Measurements from ENCODE around the gene PKP1.

PKP1 gene

GRCh38 chr1:201295861-201296260 lies 12.6 kb downstream of the PKP1 start:
- H3K4me1 ChIP-seq (ENCODE audit: control insufficient read depth, insufficient read depth, low read length), result no peaks in the 10 kb centered on the region; the same call in 1 of the 2 replicates
- no peaks in the 10 kb centered on the region for H3K36me3 ChIP-seq (ENCODE audit: control insufficient read depth, insufficient read depth, low read length)
- no peak overlapping the region for H3K27ac ChIP-seq (ENCODE audit: low read depth, low read length)
- H3K9ac ChIP-seq (ENCODE audit: low read length), result no peak overlapping the region
- no peaks in the 10 kb centered on the region for H3K9me3 ChIP-seq (ENCODE audit: control insufficient read depth, insufficient read depth, low read depth, low read length)
- peaks cover 5% of the 10 kb centered on the region; the same call in 1 of the 2 replicates for H3K27me3 ChIP-seq (ENCODE audit: control insufficient read depth, insufficient read depth, low read length)
- no peak overlapping the region for H3K4me3 ChIP-seq (ENCODE audit: low read depth, low read length)

DNA sequence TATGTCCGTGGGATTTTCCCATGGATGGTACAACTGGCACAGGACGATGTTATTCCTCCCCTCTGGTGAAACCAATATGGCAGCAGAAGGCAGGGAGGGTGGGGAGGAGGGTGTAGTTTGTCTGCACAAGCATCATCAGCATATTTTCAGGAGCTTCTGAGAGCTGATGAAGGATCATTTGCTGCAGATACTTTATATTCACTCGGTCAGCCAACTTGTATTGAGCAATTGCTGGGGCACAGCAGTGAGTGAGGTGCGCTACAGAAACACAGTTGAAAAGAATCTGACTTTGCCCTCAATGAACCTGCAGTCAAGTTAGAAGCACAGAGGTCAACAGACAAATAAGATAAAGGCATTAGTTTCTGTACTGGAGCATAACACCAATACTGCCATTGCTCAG lies 13.0 kb downstream of the PKP1 start:
- Histone ChIP-seq H3K4me3 (ENCODE audit: low read depth, low read length) (no peak overlapping the region), H3K4me1 (ENCODE audit: control insufficient read depth, insufficient read depth, low read length) (no peaks in the 10 kb centered on the region; the same call in 1 of the 2 replicates), H3K9ac (ENCODE audit: low read length) (no peak overlapping the region), H3K27me3 (ENCODE audit: control insufficient read depth, insufficient read depth, low read length) (peaks cover 5% of the 10 kb centered on the region; the same call in 1 of the 2 replicates), H3K27ac (ENCODE audit: low read depth, low read length) (no peak overlapping the region), H3K36me3 (ENCODE audit: control insufficient read depth, insufficient read depth, low read length) (no peaks in the 10 kb centered on the region), H3K9me3 (ENCODE audit: control insufficient read depth, insufficient read depth, low read depth, low read length) (no peaks in the 10 kb centered on the region)

DNA sequence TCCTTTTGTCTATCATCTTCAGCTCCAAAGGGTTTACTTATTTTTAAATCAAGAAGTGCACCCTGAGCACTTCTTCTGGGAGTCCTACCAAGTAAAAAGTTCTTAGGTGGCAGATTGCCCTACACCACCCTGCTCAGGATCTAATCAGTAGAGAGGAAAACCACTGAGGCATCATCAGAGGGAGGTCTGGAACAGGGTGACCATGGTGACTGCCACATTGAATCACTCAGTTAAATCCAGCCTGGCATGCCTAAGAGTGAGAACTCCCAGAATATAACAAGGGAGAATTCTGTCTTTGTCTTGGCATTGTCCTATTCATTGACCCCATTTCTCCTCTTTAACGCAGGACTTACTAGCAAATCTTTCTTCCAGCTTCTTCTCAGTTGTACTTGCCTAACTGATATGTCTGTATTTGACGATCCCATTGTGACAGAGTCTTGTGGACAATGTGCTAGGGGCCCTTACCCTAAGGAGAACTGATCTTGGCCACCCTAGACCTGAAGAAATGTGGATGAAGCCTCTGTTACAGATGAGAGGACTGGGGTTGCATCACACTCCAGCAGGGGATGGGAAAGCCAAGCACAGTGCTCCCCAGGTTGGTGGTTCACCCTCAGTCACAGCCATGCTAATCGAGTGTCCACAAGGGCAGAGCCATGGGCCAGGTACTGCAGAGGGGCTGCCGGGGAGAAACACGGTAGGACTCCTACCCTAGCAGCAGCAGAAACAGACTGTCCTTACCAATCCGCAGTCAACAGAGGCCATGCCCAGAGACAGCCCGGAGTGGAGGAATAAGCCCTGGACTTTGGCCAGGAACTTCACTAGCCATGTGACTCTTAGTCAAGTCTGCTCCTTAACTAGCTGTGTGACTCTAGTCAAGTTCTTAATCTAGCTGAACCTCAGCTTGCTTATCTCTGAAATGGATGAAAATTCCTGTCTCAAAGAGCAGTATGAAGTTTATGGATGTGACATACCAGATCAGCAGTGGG lies 15.4 kb downstream of the PKP1 start:
- H3K36me3 ChIP-seq (ENCODE audit: control insufficient read depth, insufficient read depth, low read length), result no peaks in the 10 kb centered on the region
- H3K4me3 ChIP-seq (ENCODE audit: low read depth, low read length), result no peak overlapping the region
- H3K27me3 ChIP-seq (ENCODE audit: control insufficient read depth, insufficient read depth, low read length), result peaks cover 2% of the 10 kb centered on the region; the same call in 1 of the 2 replicates
- H3K9me3 ChIP-seq (ENCODE audit: control insufficient read depth, insufficient read depth, low read depth, low read length), result no peaks in the 10 kb centered on the region
- no peaks in the 10 kb centered on the region for H3K4me1 ChIP-seq (ENCODE audit: control insufficient read depth, insufficient read depth, low read length)
- H3K27ac ChIP-seq (ENCODE audit: low read depth, low read length), result no peak overlapping the region
- no peak overlapping the region for H3K9ac ChIP-seq (ENCODE audit: low read length)

- Histone ChIP-seq H3K36me3 (ENCODE audit: control insufficient read depth, insufficient read depth, low read length) (no peaks in the 10 kb centered on the region), H3K27me3 (ENCODE audit: control insufficient read depth, insufficient read depth, low read length) (no peaks in the 10 kb centered on the region; the same call in 1 of the 2 replicates), H3K27ac (ENCODE audit: low read depth, low read length) (no peak overlapping the region), H3K9me3 (ENCODE audit: control insufficient read depth, insufficient read depth, low read depth, low read length) (no peaks in the 10 kb centered on the region), H3K4me1 (ENCODE audit: control insufficient read depth, insufficient read depth, low read length) (no peaks in the 10 kb centered on the region), H3K9ac (ENCODE audit: low read length) (no peak overlapping the region), H3K4me3 (ENCODE audit: low read depth, low read length) (no peak overlapping the region)
Measured at GRCh38 chr1:201299968-201300367, 16.7 kb downstream of the PKP1 start.

- H3K27ac ChIP-seq (ENCODE audit: low read depth, low read length), result no peak overlapping the region
- H3K9ac ChIP-seq (ENCODE audit: low read length), result no peak overlapping the region
- no peaks in the 10 kb centered on the region for H3K9me3 ChIP-seq (ENCODE audit: control insufficient read depth, insufficient read depth, low read depth, low read length)
- no peaks in the 10 kb centered on the region; the same call in 1 of the 2 replicates for H3K27me3 ChIP-seq (ENCODE audit: control insufficient read depth, insufficient read depth, low read length)
- no peak overlapping the region for H3K4me3 ChIP-seq (ENCODE audit: low read depth, low read length)
- H3K36me3 ChIP-seq (ENCODE audit: control insufficient read depth, insufficient read depth, low read length), result no peaks in the 10 kb centered on the region
- no peaks in the 10 kb centered on the region for H3K4me1 ChIP-seq (ENCODE audit: control insufficient read depth, insufficient read depth, low read length)
Measured at GRCh38 chr1:201300641-201301040, 17.3 kb downstream of the PKP1 start.

GRCh38 chr1:201302163-201303152 lies 19.2 kb downstream of the PKP1 start:
- peaks cover 6% of the 10 kb centered on the region; the same call in 1 of the 2 replicates for H3K27me3 ChIP-seq (ENCODE audit: control insufficient read depth, insufficient read depth, low read length)
- H3K4me3 ChIP-seq (ENCODE audit: low read depth, low read length), result no peak overlapping the region
- H3K9me3 ChIP-seq (ENCODE audit: control insufficient read depth, insufficient read depth, low read depth, low read length), result no peaks in the 10 kb centered on the region
- no peaks in the 10 kb centered on the region for H3K4me1 ChIP-seq (ENCODE audit: control insufficient read depth, insufficient read depth, low read length)
- H3K9ac ChIP-seq (ENCODE audit: low read length), result no peak overlapping the region
- H3K36me3 ChIP-seq (ENCODE audit: control insufficient read depth, insufficient read depth, low read length), result no peaks in the 10 kb centered on the region
- H3K27ac ChIP-seq (ENCODE audit: low read depth, low read length), result no peak overlapping the region

DNA sequence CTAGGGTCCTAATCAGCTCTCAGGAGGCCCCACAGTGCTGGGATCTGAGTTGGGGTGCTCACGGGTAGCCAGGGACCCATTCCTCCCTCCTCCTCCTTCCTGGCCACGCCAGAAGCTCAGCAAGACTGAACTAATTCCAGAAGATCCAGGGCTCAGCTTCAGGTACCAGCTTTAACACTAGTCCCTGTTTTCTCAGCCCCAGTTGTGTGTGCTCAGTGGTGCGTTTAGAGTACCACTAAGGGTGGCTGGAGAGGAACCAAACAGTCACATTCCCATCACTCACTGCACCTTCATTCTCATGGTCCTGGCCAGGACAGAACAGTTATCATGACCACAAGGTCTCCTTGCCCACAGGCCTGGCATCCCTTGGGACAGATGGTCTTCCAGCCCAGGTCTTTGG lies 20.8 kb downstream of the PKP1 start:
- Histone ChIP-seq H3K4me1 (ENCODE audit: control insufficient read depth, insufficient read depth, low read length) (peaks cover 8% of the 10 kb centered on the region; the same call in 1 of the 2 replicates), H3K4me3 (ENCODE audit: low read depth, low read length) (no peak overlapping the region), H3K9ac (ENCODE audit: low read length) (no peak overlapping the region)

DNA sequence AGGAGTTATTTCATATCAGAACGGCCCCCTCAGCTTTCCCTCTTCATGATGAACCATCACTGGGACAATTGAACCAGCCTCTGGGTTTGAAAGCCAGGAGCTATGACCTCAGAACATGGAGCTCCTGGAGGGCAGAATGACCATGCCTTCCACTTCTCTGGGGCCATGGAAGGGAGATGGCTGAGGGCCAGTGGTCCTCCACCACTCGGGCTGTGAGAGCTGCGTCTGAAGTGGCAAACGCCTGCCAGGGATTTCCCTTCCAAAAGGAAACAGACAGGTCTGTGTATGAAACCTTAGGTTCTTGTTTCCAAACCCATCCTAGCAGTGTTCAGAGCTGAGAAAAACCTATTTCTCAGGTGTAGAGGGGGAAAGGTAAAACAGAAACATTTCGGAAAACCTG lies 22.5 kb downstream of the PKP1 start:
- H3K36me3 ChIP-seq (ENCODE audit: control insufficient read depth, insufficient read depth, low read length), result no peaks in the 10 kb centered on the region
- no peak overlapping the region for H3K27ac ChIP-seq (ENCODE audit: low read depth, low read length)
- H3K4me1 ChIP-seq (ENCODE audit: control insufficient read depth, insufficient read depth, low read length), result peaks cover 14% of the 10 kb centered on the region; the same call in 1 of the 2 replicates
- peaks cover 33% of the 10 kb centered on the region for H3K27me3 ChIP-seq (ENCODE audit: control insufficient read depth, insufficient read depth, low read length)
- no peaks in the 10 kb centered on the region for H3K9me3 ChIP-seq (ENCODE audit: control insufficient read depth, insufficient read depth, low read depth, low read length)
- H3K4me3 ChIP-seq (ENCODE audit: low read depth, low read length), result no peak overlapping the region
- no peak overlapping the region for H3K9ac ChIP-seq (ENCODE audit: low read length)

More for the DNA sequence above, 20.8 kb downstream of the PKP1 start:
- H3K27ac ChIP-seq (ENCODE audit: low read depth, low read length), result no peak overlapping the region
- H3K27me3 ChIP-seq (ENCODE audit: control insufficient read depth, insufficient read depth, low read length), result peaks cover 16% of the 10 kb centered on the region; the same call in 1 of the 2 replicates
- H3K9me3 ChIP-seq (ENCODE audit: control insufficient read depth, insufficient read depth, low read depth, low read length), result no peaks in the 10 kb centered on the region
- H3K36me3 ChIP-seq (ENCODE audit: control insufficient read depth, insufficient read depth, low read length), result no peaks in the 10 kb centered on the region

- Histone ChIP-seq H3K9ac (ENCODE audit: low read length) (no peak overlapping the region), H3K4me1 (ENCODE audit: control insufficient read depth, insufficient read depth, low read length) (peaks cover 17% of the 10 kb centered on the region; the same call in 1 of the 2 replicates), H3K36me3 (ENCODE audit: control insufficient read depth, insufficient read depth, low read length) (no peaks in the 10 kb centered on the region), H3K27ac (ENCODE audit: low read depth, low read length) (no peak overlapping the region), H3K9me3 (ENCODE audit: control insufficient read depth, insufficient read depth, low read depth, low read length) (no peaks in the 10 kb centered on the region), H3K4me3 (ENCODE audit: low read depth, low read length) (no peak overlapping the region), H3K27me3 (ENCODE audit: control insufficient read depth, insufficient read depth, low read length) (peaks cover 36% of the 10 kb centered on the region)
Measured at GRCh38 chr1:201307231-201307630, 23.9 kb downstream of the PKP1 start.

GRCh38 chr1:201307760-201308499 lies 24.6 kb downstream of the PKP1 start:
- no peak overlapping the region for H3K4me3 ChIP-seq (ENCODE audit: low read depth, low read length)
- H3K4me1 ChIP-seq (ENCODE audit: control insufficient read depth, insufficient read depth, low read length), result peaks cover 17% of the 10 kb centered on the region; the same call in 1 of the 2 replicates
- peaks cover 36% of the 10 kb centered on the region for H3K27me3 ChIP-seq (ENCODE audit: control insufficient read depth, insufficient read depth, low read length)
- H3K36me3 ChIP-seq (ENCODE audit: control insufficient read depth, insufficient read depth, low read length), result no peaks in the 10 kb centered on the region
- H3K9me3 ChIP-seq (ENCODE audit: control insufficient read depth, insufficient read depth, low read depth, low read length), result no peaks in the 10 kb centered on the region
- H3K27ac ChIP-seq (ENCODE audit: low read depth, low read length), result no peak overlapping the region
- no peak overlapping the region for H3K9ac ChIP-seq (ENCODE audit: low read length)
